CD4-positive, alpha-beta T cell treated with Interleukin-21 for 1 hour (primary cell): ENCODE measurements around the gene TGFA.

Experiments
- DNase-seq: peaks from one replicate; pipeline ENCODE4 v3.0.0-alpha.2; 2020

The TGFA gene

DNA sequence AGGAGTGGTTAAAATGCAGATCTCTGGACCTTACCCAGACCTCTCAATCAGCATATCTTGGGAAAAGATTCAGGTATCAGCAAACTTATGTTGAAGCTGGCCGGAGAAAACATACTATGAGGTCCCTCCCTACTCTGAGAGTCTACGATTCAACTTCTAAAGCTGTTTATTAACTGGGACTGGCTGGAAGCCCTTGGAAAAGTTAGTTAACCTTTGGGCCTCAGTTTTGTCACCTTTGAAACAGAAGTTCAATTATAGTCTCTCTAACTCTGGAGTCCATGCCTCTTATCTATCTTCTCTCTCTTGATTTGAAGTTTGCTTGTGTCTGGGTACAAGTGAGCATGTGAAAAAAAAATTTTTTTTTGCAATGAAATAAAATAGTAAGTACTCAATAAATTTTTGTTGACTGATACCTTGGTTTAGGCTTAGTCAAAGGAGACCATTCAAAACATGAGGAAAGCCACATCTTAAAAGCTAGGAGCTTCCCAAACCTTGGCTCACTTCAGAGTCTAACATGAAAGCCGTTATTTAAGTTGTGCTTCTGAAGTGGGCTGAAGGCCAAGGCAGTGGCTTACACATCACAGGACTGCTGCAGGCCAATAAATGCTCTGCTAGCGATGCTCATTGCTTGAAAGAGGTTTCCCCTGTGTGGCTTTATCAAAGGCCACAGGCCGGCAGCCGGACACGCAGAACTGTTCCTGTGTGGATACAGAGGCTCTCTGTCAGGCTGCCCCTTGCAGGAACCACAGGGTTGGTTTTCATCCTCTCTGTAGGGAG, 141.1 kb downstream of the TGFA start:
- DNase-seq = no peak

GRCh38 chr2:70411483-70412125, 142.0 kb downstream of the TGFA start:
- DNase-seq = no peak

DNA sequence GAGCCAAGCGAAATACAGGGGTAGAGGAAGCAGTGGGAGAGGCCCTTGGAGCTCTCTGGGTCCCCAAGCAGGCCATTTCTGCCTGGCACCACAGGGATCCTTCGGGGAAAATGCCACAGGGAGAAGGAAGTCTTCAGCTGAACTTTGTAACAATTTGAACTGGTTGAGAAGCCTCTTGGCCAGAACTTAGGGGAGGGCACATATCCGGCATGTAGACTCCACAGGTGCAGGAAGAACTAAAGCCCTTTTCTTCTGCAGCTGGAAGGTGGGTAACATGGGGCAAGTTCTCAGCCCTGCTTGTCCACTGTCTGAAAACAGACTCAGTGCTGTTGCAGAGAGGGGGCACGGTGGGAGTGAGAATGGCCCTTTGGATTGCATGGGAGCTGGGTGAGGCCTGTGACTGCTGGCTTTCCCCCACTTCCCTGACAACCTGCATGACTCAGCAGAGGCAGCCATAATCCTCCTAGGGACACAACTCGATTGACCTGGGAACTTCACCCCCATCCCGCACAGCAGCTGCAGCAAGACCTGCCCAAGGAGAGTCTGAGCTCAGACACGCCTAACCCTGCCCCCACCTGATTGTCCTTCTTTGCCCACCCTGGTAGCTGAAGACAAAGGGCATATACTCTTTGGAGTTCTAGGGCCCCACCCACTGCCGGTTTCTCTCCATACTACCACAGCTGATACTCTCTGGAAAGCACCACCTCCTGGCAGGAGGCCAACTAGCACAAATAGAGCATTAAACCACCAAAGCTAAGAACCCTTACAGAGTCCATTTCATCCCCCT, 150.2 kb downstream of the TGFA start:
- DNase-seq = no peak

DNA sequence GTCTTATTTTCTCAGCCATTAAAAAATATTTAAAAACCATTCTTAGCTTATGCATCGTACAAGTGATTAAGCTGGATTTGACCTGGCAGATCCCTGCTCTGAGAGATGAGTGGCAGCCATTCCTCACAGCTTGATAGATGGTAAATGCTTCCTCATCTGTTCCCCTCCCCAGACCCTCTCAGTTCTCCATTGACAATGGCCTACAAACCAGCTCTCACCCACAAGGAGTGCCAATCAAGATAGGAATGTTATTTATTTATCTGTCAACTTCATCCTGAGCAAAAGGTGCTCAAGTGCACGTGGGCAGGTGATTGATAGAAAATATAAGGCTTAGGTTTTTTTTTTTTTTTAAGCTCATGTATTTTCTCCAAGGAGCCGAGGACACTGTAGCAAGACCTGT, 153.1 kb downstream of the TGFA start:
- DNase-seq = no peak

DNA sequence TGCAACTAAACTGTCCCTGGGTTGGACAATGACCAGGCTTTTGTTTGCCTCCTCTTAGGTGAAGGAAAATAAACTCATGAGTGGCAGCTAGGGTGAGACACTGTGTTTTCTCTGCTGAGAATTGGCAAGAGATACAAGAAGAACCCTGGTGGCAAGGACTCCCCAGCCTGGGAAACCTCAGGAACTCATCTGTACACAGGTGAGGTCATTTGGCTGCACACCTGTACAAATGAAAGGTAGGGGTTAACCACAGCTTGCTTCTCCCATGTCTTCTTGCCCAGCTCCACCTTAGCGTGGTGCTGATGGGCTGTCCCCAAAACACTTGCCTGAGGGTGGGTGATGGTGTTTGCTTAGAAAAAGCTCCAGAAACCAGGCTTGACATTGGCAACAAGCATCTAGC, 154.6 kb downstream of the TGFA start:
- no peak for DNase-seq
